ENCODE results near the gene GNPAT.

Gene GNPAT

DNA sequence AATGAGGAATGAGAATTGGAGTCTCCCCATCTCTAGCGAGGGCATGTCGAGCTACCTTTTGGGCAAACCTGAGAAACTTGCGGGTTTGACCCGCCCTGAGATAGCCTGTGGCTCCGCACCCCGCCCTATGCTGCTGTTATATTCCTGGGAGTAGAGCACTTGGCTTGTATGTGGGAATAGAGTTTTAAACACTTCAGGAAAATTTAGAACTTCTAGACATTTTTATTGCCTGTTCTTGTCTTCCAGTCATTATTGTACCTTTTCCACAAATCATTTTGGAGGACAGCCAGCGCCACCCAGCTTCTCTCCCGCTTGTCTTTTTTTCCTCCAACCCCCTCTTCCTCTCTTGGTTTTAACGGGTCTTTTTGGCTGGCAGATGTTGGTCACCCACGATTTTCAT, 738 bp downstream of the GNPAT start:
- DNase-seq (ENCODE audit: extremely low spot score), result peak; percentile 54
- no peak for TF ChIP-seq SP1 (IDR thresholded peaks at IDR 0.05)
- peak; percentile 91 for TF ChIP-seq PKNOX1 (IDR thresholded peaks at IDR 0.05)
- ChIA-PET POLR2A (interaction anchor here (0.6 to 1.7 kb wide), 9 partner anchors 9 to 908 kb away, joined by 3 to 8 read pairs (median 4); partner anchors contain the start of genes EXOC8, FAM89A and SPRTN), CTCF (interaction anchor here (0.9 kb wide), 1 partner anchor 440 kb away, joined by 3 read pairs; no protein-coding TSS in a partner anchor)

- TF ChIP-seq TARDBP (IDR thresholded peaks at IDR 0.05) (no peak), BHLHE40 (IDR thresholded peaks at IDR 0.05; ENCODE audit: borderline replicate concordance) (no peak), ZNF384 (IDR thresholded peaks at IDR 0.05) (no peak), L3MBTL2 (conservative IDR thresholded peaks at IDR 0.05) (no peak), CTBP1 (IDR thresholded peaks at IDR 0.05; ENCODE audit: borderline replicate concordance) (no peak), HDGF (IDR thresholded peaks at IDR 0.05; ENCODE audit: borderline replicate concordance) (no peak), LEF1 (IDR thresholded peaks at IDR 0.05; ENCODE audit: borderline replicate concordance) (no peak), ELF4 (IDR thresholded peaks at IDR 0.05) (no peak), SUZ12 (IDR thresholded peaks at IDR 0.05) (no peak), PKNOX1 (IDR thresholded peaks at IDR 0.05) (no peak), NFRKB (IDR thresholded peaks at IDR 0.05) (no peak), ARNT (IDR thresholded peaks at IDR 0.05) (no peak), FOXK2 (IDR thresholded peaks at IDR 0.05) (no peak), SP1 (IDR thresholded peaks at IDR 0.05) (no peak), FOXA1 (IDR thresholded peaks at IDR 0.05) (no peak), FOXM1 (IDR thresholded peaks at IDR 0.05; ENCODE audit: borderline replicate concordance) (no peak)
- CTCF ChIA-PET, result no interaction called here
- no peak for DNase-seq (ENCODE audit: extremely low spot score)
- POLR2A ChIA-PET, result interaction anchor here (0.7 to 1.7 kb wide), 3 partner anchors 95 to 560 kb away, joined by 3 to 8 read pairs (median 4); partner anchors contain the start of genes EXOC8, FAM89A and SPRTN
Measured at GRCh38 chr1:231242516-231243198, 1.6 kb downstream of the GNPAT start.

GRCh38 chr1:231248778-231249177, 7.8 kb downstream of the GNPAT start:
- TF ChIP-seq FOXA1 (IDR thresholded peaks at IDR 0.05), result no peak
- TF ChIP-seq FOXM1 (IDR thresholded peaks at IDR 0.05; ENCODE audit: borderline replicate concordance), result no peak
- TF ChIP-seq ZNF384 (IDR thresholded peaks at IDR 0.05), result no peak
- TF ChIP-seq SUZ12 (IDR thresholded peaks at IDR 0.05), result no peak
- no peak for TF ChIP-seq ARNT (IDR thresholded peaks at IDR 0.05)
- TF ChIP-seq HDGF (IDR thresholded peaks at IDR 0.05; ENCODE audit: borderline replicate concordance), result no peak
- no peak for TF ChIP-seq PKNOX1 (IDR thresholded peaks at IDR 0.05)
- no peak for TF ChIP-seq FOXK2 (IDR thresholded peaks at IDR 0.05)
- ChIA-PET CTCF (no interaction called here), POLR2A (no interaction called here)
- no peak for DNase-seq (ENCODE audit: extremely low spot score)

DNA sequence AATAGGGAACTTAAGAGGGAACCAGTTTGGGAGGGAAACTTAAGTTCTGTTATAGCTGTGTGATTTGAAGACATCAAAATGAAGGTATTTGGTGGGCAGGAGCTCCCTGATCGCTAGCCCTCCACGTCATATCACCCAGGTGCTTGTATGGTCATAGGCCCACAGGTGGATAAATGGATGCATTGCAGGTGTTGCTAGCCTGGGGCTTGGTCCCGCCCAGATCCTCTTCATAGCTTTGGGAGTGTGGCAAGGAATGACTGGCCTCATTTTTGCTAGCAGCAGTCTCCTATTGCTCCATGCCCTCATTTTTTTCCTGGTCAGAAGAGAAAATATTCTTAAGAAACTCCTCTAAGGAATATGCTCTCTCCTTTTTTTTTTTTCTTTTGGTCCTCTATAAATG, 11.3 kb downstream of the GNPAT start:
- POLR2A ChIA-PET, result no interaction called here
- DNase-seq (ENCODE audit: extremely low spot score), result no peak
- no peak for TF ChIP-seq ELF4 (IDR thresholded peaks at IDR 0.05)
- TF ChIP-seq SUZ12 (IDR thresholded peaks at IDR 0.05), result no peak
- TF ChIP-seq L3MBTL2 (conservative IDR thresholded peaks at IDR 0.05), result no peak
- TF ChIP-seq TARDBP (IDR thresholded peaks at IDR 0.05), result no peak
- no peak for TF ChIP-seq CTBP1 (IDR thresholded peaks at IDR 0.05; ENCODE audit: borderline replicate concordance)
- TF ChIP-seq HDGF (IDR thresholded peaks at IDR 0.05; ENCODE audit: borderline replicate concordance), result no peak
- TF ChIP-seq LEF1 (IDR thresholded peaks at IDR 0.05; ENCODE audit: borderline replicate concordance), result no peak
- no peak for TF ChIP-seq PKNOX1 (IDR thresholded peaks at IDR 0.05)
- CTCF ChIA-PET, result no interaction called here

DNA sequence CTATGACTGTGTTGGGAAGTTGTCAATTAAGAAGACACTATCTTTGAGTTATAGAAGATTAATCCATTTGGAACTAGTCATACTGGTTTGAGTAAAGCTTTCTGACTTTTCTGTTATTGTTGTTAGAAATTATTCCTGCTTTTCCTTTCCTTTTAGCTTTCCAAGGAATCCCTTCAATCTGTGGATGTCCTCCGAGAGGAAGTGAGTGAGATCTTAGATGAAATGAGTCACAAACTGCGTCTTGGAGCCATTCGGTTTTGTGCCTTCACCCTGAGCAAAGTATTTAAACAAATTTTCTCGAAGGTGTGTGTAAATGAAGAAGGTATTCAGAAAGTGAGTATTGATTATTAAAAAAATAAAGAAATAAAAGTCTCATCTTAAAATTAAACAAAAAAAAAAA, 19.3 kb downstream of the GNPAT start:
- POLR2A ChIA-PET, result no interaction called here
- DNase-seq (ENCODE audit: extremely low spot score), result no peak
- TF ChIP-seq FOXA1 (IDR thresholded peaks at IDR 0.05) (no peak), BHLHE40 (IDR thresholded peaks at IDR 0.05; ENCODE audit: borderline replicate concordance) (no peak), FOXK2 (IDR thresholded peaks at IDR 0.05) (no peak), L3MBTL2 (conservative IDR thresholded peaks at IDR 0.05) (no peak), SUZ12 (IDR thresholded peaks at IDR 0.05) (no peak), TARDBP (IDR thresholded peaks at IDR 0.05) (no peak), HDGF (IDR thresholded peaks at IDR 0.05; ENCODE audit: borderline replicate concordance) (no peak), ELF4 (IDR thresholded peaks at IDR 0.05) (no peak), NFRKB (IDR thresholded peaks at IDR 0.05) (no peak), PKNOX1 (IDR thresholded peaks at IDR 0.05) (no peak), ZNF384 (IDR thresholded peaks at IDR 0.05) (no peak), LEF1 (IDR thresholded peaks at IDR 0.05; ENCODE audit: borderline replicate concordance) (no peak), SP1 (IDR thresholded peaks at IDR 0.05) (no peak), FOXM1 (IDR thresholded peaks at IDR 0.05; ENCODE audit: borderline replicate concordance) (no peak), CTBP1 (IDR thresholded peaks at IDR 0.05; ENCODE audit: borderline replicate concordance) (no peak)
- CTCF ChIA-PET, result no interaction called here

Data from HEK293T (cell line).